WTC11 (cell line): ENCODE measurements around the gene AP1G2.

Source experiments
- CREM ChIP-seq: sonication (generic); formaldehyde crosslinking; IDR thresholded peaks from 2 replicates; pipeline ENCODE4 v1.8.1; 2022; ENCODE audit warnings: mild to moderate bottlenecking, missing genetic modification reagents, moderate library complexity
- MXD4 ChIP-seq: fragments of 250-450 bp; sonication (Bioruptor Pico); IDR thresholded peaks from 2 replicates; pipeline ENCODE4 v1.8.0; 2021; ENCODE audit warnings: mild to moderate bottlenecking, moderate library complexity, borderline replicate concordance
- NFYB ChIP-seq: sonication (generic); formaldehyde crosslinking; conservative IDR thresholded peaks from 2 replicates; pipeline ENCODE4 v1.8.0; 2022; ENCODE audit warnings: low read depth, missing genetic modification reagents
- SP1 ChIP-seq: sonication (generic); formaldehyde crosslinking; conservative IDR thresholded peaks from 2 replicates; pipeline ENCODE4 v1.8.1; 2022; ENCODE audit warnings: missing genetic modification reagents
- TF ChIP-seq, protein P1 (sequence below): fragments of 200-600 bp; IDR thresholded peaks from 2 replicates; pipeline ENCODE4 v1.8.0; 2022; ENCODE audit warnings: antibody characterized with exemption

DNA sequence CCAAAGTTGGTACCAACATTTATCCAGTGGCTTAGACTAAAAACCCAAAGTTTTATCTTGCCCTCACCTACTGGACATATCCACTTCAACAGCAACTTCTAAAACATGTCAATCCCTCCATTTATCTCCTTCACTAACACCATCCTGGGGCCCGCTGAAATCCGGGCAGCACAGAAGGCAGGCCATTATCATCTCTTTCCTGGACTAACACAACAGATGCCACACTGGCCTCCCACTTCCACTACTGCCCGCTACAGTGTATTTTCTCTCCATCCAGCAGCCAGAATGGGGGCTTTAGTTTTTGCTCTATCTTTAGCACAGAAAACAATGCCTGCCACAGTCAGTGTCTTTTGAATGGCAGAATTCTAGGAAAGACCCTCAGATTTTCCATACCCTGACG, 31.6 kb downstream of the AP1G2 start:
- TF ChIP-seq, protein P1, sequence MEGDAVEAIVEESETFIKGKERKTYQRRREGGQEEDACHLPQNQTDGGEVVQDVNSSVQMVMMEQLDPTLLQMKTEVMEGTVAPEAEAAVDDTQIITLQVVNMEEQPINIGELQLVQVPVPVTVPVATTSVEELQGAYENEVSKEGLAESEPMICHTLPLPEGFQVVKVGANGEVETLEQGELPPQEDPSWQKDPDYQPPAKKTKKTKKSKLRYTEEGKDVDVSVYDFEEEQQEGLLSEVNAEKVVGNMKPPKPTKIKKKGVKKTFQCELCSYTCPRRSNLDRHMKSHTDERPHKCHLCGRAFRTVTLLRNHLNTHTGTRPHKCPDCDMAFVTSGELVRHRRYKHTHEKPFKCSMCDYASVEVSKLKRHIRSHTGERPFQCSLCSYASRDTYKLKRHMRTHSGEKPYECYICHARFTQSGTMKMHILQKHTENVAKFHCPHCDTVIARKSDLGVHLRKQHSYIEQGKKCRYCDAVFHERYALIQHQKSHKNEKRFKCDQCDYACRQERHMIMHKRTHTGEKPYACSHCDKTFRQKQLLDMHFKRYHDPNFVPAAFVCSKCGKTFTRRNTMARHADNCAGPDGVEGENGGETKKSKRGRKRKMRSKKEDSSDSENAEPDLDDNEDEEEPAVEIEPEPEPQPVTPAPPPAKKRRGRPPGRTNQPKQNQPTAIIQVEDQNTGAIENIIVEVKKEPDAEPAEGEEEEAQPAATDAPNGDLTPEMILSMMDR, result no peak
- TF ChIP-seq SP1 (CRISPR knock-in tag), result no peak
- no peak for TF ChIP-seq MXD4
- no peak for TF ChIP-seq CREM (CRISPR knock-in tag)
- TF ChIP-seq NFYB (CRISPR knock-in tag), result no peak
